ENCODE measurements around the gene SPOCK2.

DNA sequence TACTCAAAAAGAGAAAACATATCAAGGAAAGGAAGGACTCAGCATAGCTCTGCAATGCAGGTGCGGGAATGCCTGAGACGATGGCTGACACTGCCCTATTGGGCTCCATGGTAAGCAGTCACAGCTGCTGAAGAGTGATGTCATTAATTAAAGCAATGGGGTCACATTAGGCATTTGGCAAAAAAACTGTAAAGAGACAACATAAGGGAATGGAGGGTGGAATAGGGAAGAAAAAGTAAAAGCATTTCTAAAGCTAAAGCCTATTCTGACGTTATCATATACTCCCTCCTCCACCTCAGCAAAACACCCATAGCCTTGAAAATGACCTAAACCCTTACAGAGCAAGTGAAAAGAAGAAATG lies 38.5 kb upstream of the SPOCK2 start:
- TF ChIP-seq CTCF (IDR thresholded peaks at IDR 0.05) (no peak), POLR2A (IDR thresholded peaks at IDR 0.05) (no peak)

Data from prostate gland (tissue), 2 donors.